ENCODE data around the gene C11orf68. TPM values are rescaled to one million over a fixed set of nuclear protein-coding genes. Genes with fewer than 3 reads are reported as not detected.

The C11orf68 gene
- total and polyA plus RNA-seq, 4 donors = 17.9 to 38.8 (median 28.8) TPM

DNA sequence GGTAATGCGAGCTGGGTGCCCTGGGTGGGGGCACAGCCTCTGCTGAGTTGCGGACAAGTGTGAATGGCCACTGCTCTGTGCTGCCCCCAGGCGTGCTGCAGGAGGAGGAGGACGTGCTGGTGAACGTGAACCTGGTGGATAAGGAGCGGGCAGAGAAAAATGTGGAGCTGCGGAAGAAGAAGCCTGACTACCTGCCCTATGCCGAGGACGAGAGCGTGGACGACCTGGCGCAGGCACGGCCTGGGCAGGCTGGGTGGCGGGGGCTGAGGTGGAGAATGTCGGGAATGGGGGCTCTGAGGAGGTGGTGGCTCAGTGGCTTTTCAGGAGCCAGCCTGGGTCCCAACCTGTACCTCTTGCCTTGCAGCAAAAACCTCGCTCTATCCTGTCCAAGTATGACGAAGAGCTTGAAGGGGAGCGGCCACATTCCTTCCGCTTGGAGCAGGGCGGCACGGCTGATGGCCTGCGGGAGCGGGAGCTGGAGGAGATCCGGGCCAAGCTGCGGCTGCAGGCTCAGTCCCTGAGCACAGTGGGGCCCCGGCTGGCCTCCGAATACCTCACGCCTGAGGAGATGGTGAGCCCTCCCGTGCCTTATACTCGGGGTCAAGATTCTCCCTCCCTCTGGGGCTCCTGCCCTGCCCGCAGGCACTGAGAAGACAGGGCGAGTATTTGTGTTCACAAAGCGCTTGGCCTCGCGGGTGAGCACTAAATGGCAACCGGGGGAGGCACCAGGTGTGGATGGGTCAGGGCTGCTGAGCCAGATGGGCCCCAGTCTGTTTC lies 47.3 kb upstream of the C11orf68 start:
- Histone ChIP-seq H3K4me3 (no peak overlapping the region), H3K36me3 (ENCODE audit: control insufficient read depth in 4 of 4, insufficient read depth in 4 of 4, low read length in 4 of 4) (peaks cover 15 to 53% (median 33%) of the 10 kb centered on the region in 4 donors), H3K9me3 (ENCODE audit: control insufficient read depth in 4 of 4, insufficient read depth in 3 of 4, low read length in 3 of 4) (no peaks in the 10 kb centered on the region), H3K9ac (ENCODE audit: insufficient read depth in 1 of 2, low read length in 2 of 2) (no peak overlapping the region), H3K27ac (ENCODE audit: low read depth in 1 of 2, low read length in 1 of 2) (no peak overlapping the region), H3K4me1 (ENCODE audit: control insufficient read depth in 5 of 5, insufficient read depth in 5 of 5, low read length in 5 of 5) (peaks cover 4 to 13% (median 10%) of the 10 kb centered on the region in 5 donors), H3K27me3 (ENCODE audit: control insufficient read depth in 3 of 3, insufficient read depth in 3 of 3, low read length in 2 of 3) (no peaks in the 10 kb centered on the region)
- 96% methylated on average over 36 of the region's 36 CpGs for WGBS, 2 donors
- no peak for TF ChIP-seq CTCF (IDR thresholded peaks at IDR 0.05; ENCODE audit: control extremely low read depth, extremely low read depth)
- no peak for ATAC-seq (ENCODE audit: insufficient read depth, low FRiP score)
- no peak for DNase-seq

- 77 to 93% methylated on average over 10 of the region's 10 CpGs for WGBS, 2 donors
- H3K27me3 ChIP-seq (ENCODE audit: control insufficient read depth in 3 of 3, insufficient read depth in 3 of 3, low read length in 2 of 3) = no peaks in the 10 kb centered on the region
- H3K27ac ChIP-seq (ENCODE audit: low read depth in 1 of 2, low read length in 1 of 2) = no peak overlapping the region
- TF ChIP-seq CTCF (IDR thresholded peaks at IDR 0.05; ENCODE audit: control extremely low read depth, extremely low read depth) = no peak
- peaks cover 4 to 13% (median 10%) of the 10 kb centered on the region in 5 donors for H3K4me1 ChIP-seq (ENCODE audit: control insufficient read depth in 5 of 5, insufficient read depth in 5 of 5, low read length in 5 of 5)
- no peak overlapping the region for H3K4me3 ChIP-seq
- DNase-seq (no peak), ATAC-seq (ENCODE audit: insufficient read depth, low FRiP score) (no peak)
- peaks cover 15 to 50% (median 33%) of the 10 kb centered on the region in 4 donors for H3K36me3 ChIP-seq (ENCODE audit: control insufficient read depth in 4 of 4, insufficient read depth in 4 of 4, low read length in 4 of 4)
- H3K9ac ChIP-seq (ENCODE audit: insufficient read depth in 1 of 2, low read length in 2 of 2) = no peak overlapping the region
- H3K9me3 ChIP-seq (ENCODE audit: control insufficient read depth in 4 of 4, insufficient read depth in 3 of 4, low read length in 3 of 4) = no peaks in the 10 kb centered on the region
These were observed 46.0 kb upstream of the C11orf68 start for GRCh38 chr11:65964906-65965305.

DNA sequence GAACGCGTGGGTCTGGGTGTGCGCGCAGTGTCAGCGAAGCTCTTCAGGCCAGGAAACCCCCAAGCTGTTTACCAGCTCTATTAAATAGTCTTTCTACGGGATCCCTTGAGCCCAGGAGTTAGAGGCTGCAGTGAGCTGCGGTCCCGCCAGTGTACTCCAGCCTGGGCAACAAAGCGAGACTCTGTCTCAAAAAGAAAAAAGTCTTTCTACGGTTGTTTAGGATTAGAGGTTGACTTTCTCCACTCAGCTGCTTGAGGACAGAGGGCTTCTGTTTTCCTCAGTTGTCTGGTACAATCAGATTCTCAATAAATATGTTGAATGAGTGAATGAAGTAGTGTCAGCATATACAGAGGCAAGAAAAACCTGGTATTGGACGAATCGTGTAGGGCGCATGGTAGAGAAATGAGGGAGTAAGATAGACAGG lies 43.3 kb upstream of the C11orf68 start:
- no peaks in the 10 kb centered on the region for H3K9me3 ChIP-seq (ENCODE audit: control insufficient read depth in 4 of 4, insufficient read depth in 3 of 4, low read length in 3 of 4)
- no peak for DNase-seq
- peaks cover 4 to 13% (median 10%) of the 10 kb centered on the region in 5 donors for H3K4me1 ChIP-seq (ENCODE audit: control insufficient read depth in 5 of 5, insufficient read depth in 5 of 5, low read length in 5 of 5)
- 6% methylated on average over 13 of the region's 13 CpGs for WGBS, 2 donors
- no peaks in the 10 kb centered on the region for H3K27me3 ChIP-seq (ENCODE audit: control insufficient read depth in 3 of 3, insufficient read depth in 3 of 3, low read length in 2 of 3)
- H3K27ac ChIP-seq (ENCODE audit: low read depth in 1 of 2, low read length in 1 of 2) = no peak overlapping the region
- H3K36me3 ChIP-seq (ENCODE audit: control insufficient read depth in 4 of 4, insufficient read depth in 4 of 4, low read length in 4 of 4) = peaks cover 12 to 33% (median 22%) of the 10 kb centered on the region in 4 donors
- no peak for ATAC-seq (ENCODE audit: insufficient read depth, low FRiP score)
- peak overlapping the region; percentile 99 for H3K4me3 ChIP-seq
- no peak for TF ChIP-seq CTCF (IDR thresholded peaks at IDR 0.05; ENCODE audit: control extremely low read depth, extremely low read depth)
- H3K9ac ChIP-seq (ENCODE audit: insufficient read depth in 1 of 2, low read length in 2 of 2) = peak overlapping the region; percentile 69 to 71
